GM12872 (cell line): Measurements from ENCODE around the gene SPINK1.

Experiments
- CTCF ChIP-seq: IDR thresholded peaks from 3 replicates; pipeline ENCODE4 v1.5.1; 2011; ENCODE audit warnings: low read depth, mild to moderate bottlenecking, low read length, moderate library complexity; ENCODE audit not compliant: insufficient read depth

SPINK1 gene

DNA sequence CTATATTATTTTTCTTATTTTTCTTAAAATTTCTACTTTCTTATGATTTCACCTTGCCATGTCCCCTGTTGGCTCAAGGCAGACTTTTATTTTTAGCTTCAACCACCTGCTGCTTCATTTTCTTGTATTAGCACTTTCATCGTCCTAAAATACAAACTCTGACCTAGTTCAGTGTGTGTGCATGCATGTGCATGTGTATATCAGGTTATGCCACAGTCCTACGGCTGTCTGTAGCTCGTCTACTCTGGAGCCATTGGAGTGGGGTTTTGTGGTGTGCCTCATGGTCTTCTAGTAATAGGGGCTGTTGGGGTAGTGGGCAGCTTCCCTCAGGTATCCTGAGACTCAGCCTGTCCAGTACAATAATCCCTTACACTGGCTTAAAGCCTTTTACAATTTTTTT is 13.4 kb upstream of the SPINK1 start:
- no peak for TF ChIP-seq CTCF

- TF ChIP-seq CTCF = no peak
Observed at GRCh38 chr5:147842869-147843268, 11.4 kb upstream of the SPINK1 start.

DNA sequence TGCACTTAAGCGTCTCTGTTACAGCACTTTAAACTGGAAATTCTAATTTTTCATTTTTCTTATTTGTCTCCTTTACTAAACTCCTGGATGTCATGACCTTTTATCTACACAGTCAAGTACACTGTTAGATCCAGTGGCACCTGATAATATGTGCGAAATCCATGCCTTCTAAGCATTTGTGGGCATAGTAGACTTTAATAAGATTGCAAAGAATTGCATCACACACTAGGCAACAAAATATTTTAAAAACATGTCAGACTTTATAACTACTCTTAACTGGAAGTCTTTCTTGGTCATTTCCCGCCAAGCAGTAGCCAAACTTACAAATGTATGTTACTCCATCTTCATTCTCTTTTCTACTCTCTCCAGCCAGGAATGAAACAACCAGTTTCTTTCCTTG is 5.0 kb upstream of the SPINK1 start:
- TF ChIP-seq CTCF = no peak

DNA sequence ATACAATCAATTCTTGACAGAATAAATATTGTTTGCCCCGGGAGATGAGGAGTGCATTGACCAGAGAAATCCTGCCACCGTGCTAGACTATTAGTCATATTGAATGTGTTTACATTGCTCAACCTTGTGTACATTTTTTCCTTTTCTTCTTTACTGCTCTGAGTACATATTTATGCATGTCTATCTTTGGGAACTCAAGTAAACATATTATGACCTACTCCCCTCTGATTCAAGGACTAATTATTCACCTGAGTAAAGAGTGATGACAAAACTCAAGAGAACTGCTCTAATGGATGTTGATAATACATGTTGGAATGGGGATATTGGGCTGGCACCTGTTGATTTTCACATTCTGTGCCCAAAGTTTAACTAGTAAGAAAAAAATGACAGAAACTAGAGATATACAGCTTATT is 3.9 kb upstream of the SPINK1 start:
- no peak for TF ChIP-seq CTCF

DNA sequence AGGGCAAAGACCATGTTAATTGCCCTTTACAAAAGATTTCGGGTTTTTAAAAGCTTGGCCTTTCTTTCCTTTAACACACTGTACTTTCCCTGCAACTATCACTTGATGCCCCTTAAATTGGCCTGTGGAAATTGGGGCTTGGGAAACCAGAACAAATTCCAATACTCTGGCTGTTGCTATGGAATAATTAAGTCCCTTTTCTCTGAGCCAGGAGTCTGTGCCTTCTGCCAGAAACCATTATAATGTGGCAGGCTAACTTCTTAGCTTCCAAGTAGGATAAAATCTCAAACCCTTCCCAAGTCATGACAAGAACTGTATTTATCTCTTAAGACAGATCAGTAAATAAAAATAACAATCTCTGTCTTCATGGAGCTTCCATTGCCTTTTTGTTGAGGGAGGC is 1.1 kb upstream of the SPINK1 start:
- TF ChIP-seq CTCF = no peak

- no peak for TF ChIP-seq CTCF
Observed at GRCh38 chr5:147830035-147830434, 1.4 kb downstream of the SPINK1 start.

GRCh38 chr5:147826361-147826760 is 5.1 kb downstream of the SPINK1 start:
- TF ChIP-seq CTCF = no peak
